Keratinocyte (primary cell): Measurements from ENCODE around the gene BNIP3.

Source experiments
- CTCF ChIP-seq, 3 experiments: IDR thresholded peaks in 1 of 3; conservative IDR thresholded peaks in 1 of 3; optimal IDR thresholded peaks in 1 of 3; 2 replicates in 2 of 3; 3 replicates in 1 of 3; pipeline versions ENCODE3 to v1.5.1; 2011; ENCODE audit warnings: low read length in 3 of 3, mild to moderate bottlenecking in 3 of 3, moderate library complexity in 2 of 3, control low read depth in 1 of 3, inconsistent platforms in 1 of 3; ENCODE audit not compliant: insufficient read depth in 2 of 3; ENCODE audit errors: extremely low read depth in 1 of 3
- EZH2 ChIP-seq: IDR thresholded peaks from one replicate; pipeline ENCODE4 v1.6.1; 2012; ENCODE audit warnings: inconsistent platforms, mild to moderate bottlenecking, low read length, moderate library complexity

DNA sequence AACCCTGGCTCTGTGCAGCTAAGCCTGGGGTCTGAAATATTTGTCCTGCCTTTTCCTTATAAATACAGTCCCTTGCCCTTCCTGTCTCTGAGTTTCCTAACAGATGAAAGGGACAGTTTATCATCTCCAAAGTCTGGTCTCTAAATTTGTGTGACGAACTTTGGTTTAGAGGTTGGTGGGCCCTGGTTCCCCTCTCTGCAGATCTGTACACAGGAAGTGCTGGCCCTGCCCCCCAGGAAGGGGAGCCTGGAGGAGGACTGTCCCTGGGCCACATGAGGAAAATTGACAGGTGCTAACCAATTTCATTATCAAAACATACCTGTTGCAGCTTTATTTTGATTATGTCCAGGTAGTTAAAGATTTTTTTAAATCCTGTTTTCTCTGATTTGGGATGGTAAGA is 46.5 kb downstream of the BNIP3 start:
- TF ChIP-seq CTCF (optimal IDR thresholded peaks at IDR 0.05 in 1 of 3, IDR thresholded peaks at IDR 0.05 in 1 of 3, conservative IDR thresholded peaks at IDR 0.05 in 1 of 3; ENCODE audit: extremely low read depth in 1 of 3, insufficient read depth in 2 of 3, low read length in 3 of 3) (no peak), EZH2 (no peak)
